GM12864 (cell line): ENCODE results near the gene MRPL22.

ENCODE experiments used
- DNase-seq: peaks from one replicate; pipeline ENCODE4 v3.0.0-alpha.2; 2011; ENCODE audit warnings: low read depth
- H3K4me3 ChIP-seq: 2 replicates; pipeline ENCODE4 v1.5.1; 2011; ENCODE audit warnings: mild to moderate bottlenecking, low read depth, low read length, control low read depth
- CTCF ChIP-seq: IDR thresholded peaks from 2 replicates; pipeline ENCODE4 v1.5.1; 2011; ENCODE audit warnings: low read depth, mild to moderate bottlenecking, moderate library complexity, low read length, control low read depth, inconsistent platforms; ENCODE audit errors: missing control alignments

Gene MRPL22

DNA sequence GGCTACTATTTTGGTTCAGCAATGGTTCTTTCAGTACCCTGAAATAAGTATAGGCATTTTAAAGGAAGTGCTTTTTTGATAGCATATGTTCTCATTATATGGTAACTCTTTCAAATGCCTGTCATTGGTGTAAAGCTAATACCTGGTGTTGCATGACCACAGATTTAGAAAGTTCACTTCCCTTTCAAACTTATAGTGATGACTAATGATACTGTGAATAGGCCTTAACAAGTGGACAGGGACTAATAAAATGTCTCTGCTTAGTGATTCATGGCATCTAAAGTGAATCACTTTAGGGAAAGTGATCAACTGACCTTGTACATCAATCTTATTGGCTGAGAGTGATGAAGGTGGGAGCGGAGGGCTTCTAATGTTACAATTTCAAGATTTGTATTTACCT is 21.6 kb downstream of the MRPL22 start:
- peak; percentile 30 for DNase-seq
- TF ChIP-seq CTCF, result no peak
- H3K4me3 ChIP-seq, result no peak overlapping the region

GRCh38 chr5:154966081-154966841 is 25.4 kb downstream of the MRPL22 start:
- no peak overlapping the region for H3K4me3 ChIP-seq
- no peak for DNase-seq
- no peak for TF ChIP-seq CTCF

DNA sequence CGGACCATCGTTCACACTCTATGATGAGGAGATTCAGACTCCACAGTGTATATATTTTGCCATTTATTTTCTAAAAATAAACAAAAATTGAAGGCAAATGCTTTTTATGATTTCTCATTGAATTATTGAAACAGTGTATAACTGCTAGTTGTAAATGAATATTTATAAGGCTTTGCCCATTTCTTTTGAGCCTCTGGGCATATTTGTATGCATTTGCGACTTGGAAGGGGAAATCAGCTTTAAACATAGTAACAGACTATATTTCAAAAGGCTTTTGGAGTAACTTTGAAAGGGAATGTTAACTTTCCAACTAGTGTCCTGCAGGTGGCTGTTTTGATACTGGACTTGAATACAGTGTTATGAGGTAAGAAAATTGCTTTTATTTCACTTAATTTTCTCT is 26.0 kb downstream of the MRPL22 start:
- H3K4me3 ChIP-seq, result no peak overlapping the region
- no peak for DNase-seq

GRCh38 chr5:154967421-154968024 is 26.6 kb downstream of the MRPL22 start:
- H3K4me3 ChIP-seq, result no peak overlapping the region
- TF ChIP-seq CTCF, result peak; percentile 49
- DNase-seq, result no peak

More for the DNA sequence above, 26.0 kb downstream of the MRPL22 start:
- TF ChIP-seq CTCF, result no peak

- H3K4me3 ChIP-seq, result no peak overlapping the region
- TF ChIP-seq CTCF, result no peak
- DNase-seq, result no peak
These were observed 28.1 kb downstream of the MRPL22 start for GRCh38 chr5:154968953-154969352.

DNA sequence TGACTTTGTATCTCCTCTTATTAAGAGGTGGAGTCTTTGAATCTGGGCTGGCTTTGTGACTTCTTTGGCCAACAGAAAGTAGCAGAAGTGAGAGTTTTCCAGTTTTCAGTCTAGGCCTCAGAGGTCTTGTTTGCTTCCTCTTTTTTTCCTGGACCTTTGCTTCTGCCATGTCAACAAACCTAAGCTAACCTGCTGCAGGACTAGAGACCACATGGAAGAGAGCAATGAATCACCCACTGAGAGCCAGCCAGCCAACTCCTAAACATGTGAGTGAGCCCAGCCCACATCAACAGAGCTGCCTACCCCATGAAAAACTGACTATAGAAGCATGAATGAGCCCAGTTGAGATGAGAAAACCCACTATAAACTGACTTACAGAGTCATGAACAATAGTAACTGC is 29.9 kb downstream of the MRPL22 start:
- no peak overlapping the region for H3K4me3 ChIP-seq
- no peak for DNase-seq
- TF ChIP-seq CTCF, result no peak

DNA sequence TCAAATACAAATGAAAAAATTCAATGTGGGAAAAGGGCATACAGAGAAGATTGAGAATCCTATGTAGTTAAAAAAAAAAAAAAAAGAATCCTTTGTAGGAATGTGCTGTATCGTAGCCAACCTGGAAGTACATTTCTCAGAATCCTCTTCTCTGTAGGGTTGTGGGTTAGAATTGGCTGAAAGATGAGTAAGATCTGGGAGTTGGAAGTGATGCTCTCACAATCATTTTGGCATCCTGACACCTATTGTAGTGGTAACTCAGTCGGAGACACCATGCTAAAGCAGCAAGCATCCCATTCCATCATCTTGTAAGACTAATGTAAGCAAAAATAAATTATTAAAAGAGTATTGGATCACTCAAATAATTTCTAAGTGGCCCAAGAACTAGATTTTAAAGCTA is 30.6 kb downstream of the MRPL22 start:
- no peak for TF ChIP-seq CTCF
- no peak for DNase-seq
- H3K4me3 ChIP-seq, result no peak overlapping the region
